Right atrium auricular region (tissue), 2 donors: ENCODE data around the gene APBA3. TPM values are rescaled to one million over a fixed set of nuclear protein-coding genes. Genes with fewer than 3 reads are reported as not detected.

ENCODE experiments used
- DNase-seq: peaks from one replicate; pipeline ENCODE4 v3.0.0-alpha.2; 2019; ENCODE audit warnings: low spot score
- H3K27ac ChIP-seq, 2 donors: fragments of 200-600 bp; sonication (generic); 1 replicate in 1 of 2; 2 replicates in 1 of 2; pipeline ENCODE4 v1.5.1; 2016 to 2019
- H3K27me3 ChIP-seq, 2 donors: fragments of 200-600 bp; sonication (generic); one replicate each; pipeline versions ENCODE4 v1.5.1 to v1.6.0; 2017 to 2019
- H3K36me3 ChIP-seq: fragments of 200-600 bp; sonication (generic); one replicate; pipeline ENCODE4 v1.5.1; 2016
- H3K4me1 ChIP-seq, 2 donors: fragments of 200-600 bp; sonication (generic); one replicate each; pipeline versions ENCODE4 v1.5.1 to v1.6.0; 2017 to 2019
- H3K4me3 ChIP-seq, 2 donors: fragments of 200-600 bp; sonication (generic); 1 replicate in 1 of 2; 2 replicates in 1 of 2; pipeline ENCODE4 v1.5.1; 2017 to 2019; ENCODE audit warnings: mild to moderate bottlenecking in 1 of 2, moderate library complexity in 1 of 2
- H3K9me3 ChIP-seq, 2 donors: fragments of 200-600 bp; sonication (generic); one replicate each; pipeline ENCODE4 v1.5.1; 2019
- CTCF ChIP-seq, 2 donors: fragments of 200-600 bp; sonication (generic); IDR thresholded peaks; one replicate each; pipeline ENCODE4 v1.5.1; 2019; ENCODE audit warnings: antibody characterized with exemption in 2 of 2
- total RNA-seq, 2 donors: library from RNA; depleted of rRNA; stranded (reverse); fragments of >200 nt; gene quantifications; one replicate each; pipeline ENCODE4 v1.1.0, GENCODE V29; 2016

Gene APBA3
- total RNA-seq, 2 donors from 2014 or later, result 14.7 to 24.8 TPM

DNA sequence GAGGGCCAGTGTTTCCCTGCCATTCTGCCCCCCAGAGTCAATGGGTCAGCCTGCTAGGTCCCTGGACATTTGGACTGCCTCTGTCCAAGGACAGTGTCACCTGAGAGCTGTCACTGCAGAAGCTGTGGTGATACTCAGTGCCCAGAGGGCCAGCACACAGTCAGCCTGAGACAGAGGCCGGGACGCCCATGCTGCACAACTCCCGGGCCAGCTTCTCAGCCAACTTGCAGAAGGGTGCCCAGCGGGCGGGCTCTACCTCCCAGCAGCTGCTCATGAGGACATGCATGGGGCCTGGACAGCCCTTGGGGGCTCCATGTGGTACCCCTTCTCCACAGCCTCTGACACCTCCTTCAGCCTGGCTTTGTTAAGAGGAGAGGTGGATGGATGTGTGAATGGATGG lies 14.3 kb upstream of the APBA3 start:
- H3K27ac ChIP-seq, result no peak overlapping the region
- no peaks in the 10 kb centered on the region for H3K36me3 ChIP-seq
- no peak for DNase-seq
- H3K9me3 ChIP-seq, result peaks cover 0 to 4% of the 10 kb centered on the region in 2 donors
- no peak for TF ChIP-seq CTCF (IDR thresholded peaks at IDR 0.05)
- H3K4me3 ChIP-seq, result no peak overlapping the region
- no peaks in the 10 kb centered on the region for H3K4me1 ChIP-seq
- H3K27me3 ChIP-seq, result no peaks in the 10 kb centered on the region

GRCh38 chr19:3775374-3775711 lies 13.9 kb upstream of the APBA3 start:
- H3K27me3 ChIP-seq, result no peaks in the 10 kb centered on the region
- H3K36me3 ChIP-seq, result no peaks in the 10 kb centered on the region
- no peak for TF ChIP-seq CTCF (IDR thresholded peaks at IDR 0.05)
- H3K27ac ChIP-seq, result no peak overlapping the region
- no peaks in the 10 kb centered on the region for H3K9me3 ChIP-seq
- H3K4me1 ChIP-seq, result no peaks in the 10 kb centered on the region
- DNase-seq, result no peak
- H3K4me3 ChIP-seq, result no peak overlapping the region

GRCh38 chr19:3774621-3775373 lies 13.3 kb upstream of the APBA3 start:
- Histone ChIP-seq H3K4me3 (no peak overlapping the region), H3K27ac (no peak overlapping the region), H3K27me3 (no peaks in the 10 kb centered on the region), H3K36me3 (no peaks in the 10 kb centered on the region), H3K9me3 (no peaks in the 10 kb centered on the region), H3K4me1 (no peaks in the 10 kb centered on the region)
- TF ChIP-seq CTCF (IDR thresholded peaks at IDR 0.05), result no peak
- no peak for DNase-seq

GRCh38 chr19:3773814-3774515 lies 12.5 kb upstream of the APBA3 start:
- Histone ChIP-seq H3K4me3 (no peak overlapping the region), H3K4me1 (no peaks in the 10 kb centered on the region), H3K27ac (no peak overlapping the region), H3K27me3 (no peaks in the 10 kb centered on the region), H3K36me3 (no peaks in the 10 kb centered on the region), H3K9me3 (no peaks in the 10 kb centered on the region)
- TF ChIP-seq CTCF (IDR thresholded peaks at IDR 0.05), result no peak
- DNase-seq, result no peak

DNA sequence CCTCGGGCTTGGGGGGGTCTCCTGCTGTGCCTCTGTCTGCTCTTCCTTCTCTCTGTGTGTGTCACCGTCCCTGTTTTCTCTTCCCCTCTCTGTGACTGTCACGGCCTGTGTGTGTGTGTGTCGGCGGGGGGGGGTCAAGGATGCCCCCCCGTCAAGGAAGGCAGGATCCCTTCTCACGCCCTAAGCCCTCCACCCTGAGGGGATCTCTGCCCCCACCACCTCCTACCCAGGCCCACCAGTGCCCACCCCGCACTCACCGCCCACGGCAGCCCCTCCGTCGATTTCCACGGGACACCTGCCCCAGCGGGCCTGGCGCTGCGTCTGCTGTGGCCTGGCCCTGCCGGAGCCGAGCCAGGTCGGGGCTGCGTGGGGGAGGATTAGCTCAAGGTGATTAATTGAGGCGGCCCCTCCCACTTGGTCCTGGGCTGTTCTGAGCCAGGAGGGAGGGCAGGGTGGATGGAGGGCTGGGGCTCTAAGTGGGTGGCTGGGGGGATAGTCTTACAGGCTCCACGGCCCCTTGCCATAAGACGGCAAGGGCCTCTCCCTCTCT lies 10.5 kb upstream of the APBA3 start, which contains the start of gene RAX2:
Gene RAX2 (minus strand): TSS at position 323 of the 550 bp plus-strand sequence. CDS start 486 bp downstream, outside the sequence.
- H3K27me3 ChIP-seq, result no peaks in the 10 kb centered on the region
- H3K36me3 ChIP-seq, result peaks cover 15% of the 10 kb centered on the region
- TF ChIP-seq CTCF (IDR thresholded peaks at IDR 0.05), result no peak
- no peaks in the 10 kb centered on the region for H3K4me1 ChIP-seq
- no peak for DNase-seq
- no peak within 1 kb of the TSS for H3K4me3 ChIP-seq
- no peaks in the 10 kb centered on the region for H3K9me3 ChIP-seq
- H3K27ac ChIP-seq, result no peak within 1 kb of the TSS
